Measurements from ENCODE around the gene NUDT9.

NUDT9 gene

DNA sequence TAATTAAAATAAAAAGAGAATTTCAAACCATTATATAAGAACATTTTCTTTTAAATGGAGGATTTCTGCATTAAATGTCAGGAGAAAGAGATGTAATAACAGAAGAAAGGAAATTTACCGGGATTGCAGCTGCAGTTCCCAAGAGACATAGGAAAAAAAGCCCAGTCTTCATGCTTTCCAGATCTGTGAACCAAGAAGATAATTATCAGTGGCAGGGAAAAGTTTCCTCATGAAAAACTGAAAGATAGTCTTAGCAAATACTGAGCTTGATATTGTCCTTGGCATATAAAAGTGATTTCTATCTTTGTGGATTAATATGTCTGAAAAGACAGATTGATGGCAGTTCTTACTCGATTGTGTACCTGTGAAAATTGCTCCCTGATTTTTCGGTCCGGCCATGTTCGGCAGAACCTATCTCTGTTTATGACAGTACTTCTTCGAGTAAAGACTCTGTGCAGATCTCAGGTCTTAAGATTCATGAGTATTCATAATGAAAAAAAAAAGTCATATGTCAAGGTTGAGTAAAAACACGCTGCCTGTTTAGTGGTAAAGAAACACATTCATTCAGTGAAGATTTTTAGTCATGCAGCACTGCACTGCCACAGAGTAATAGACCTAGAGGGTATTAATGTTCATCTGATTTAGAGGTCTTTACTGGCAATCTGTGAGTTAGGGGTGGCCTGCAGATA, 77.2 kb downstream of the NUDT9 start:
- no peak for DNase-seq (ENCODE audit: low read depth)
- H3K4me3 ChIP-seq (ENCODE audit: low read depth, low read length): no peak overlapping the region
- TF ChIP-seq, protein P1, sequence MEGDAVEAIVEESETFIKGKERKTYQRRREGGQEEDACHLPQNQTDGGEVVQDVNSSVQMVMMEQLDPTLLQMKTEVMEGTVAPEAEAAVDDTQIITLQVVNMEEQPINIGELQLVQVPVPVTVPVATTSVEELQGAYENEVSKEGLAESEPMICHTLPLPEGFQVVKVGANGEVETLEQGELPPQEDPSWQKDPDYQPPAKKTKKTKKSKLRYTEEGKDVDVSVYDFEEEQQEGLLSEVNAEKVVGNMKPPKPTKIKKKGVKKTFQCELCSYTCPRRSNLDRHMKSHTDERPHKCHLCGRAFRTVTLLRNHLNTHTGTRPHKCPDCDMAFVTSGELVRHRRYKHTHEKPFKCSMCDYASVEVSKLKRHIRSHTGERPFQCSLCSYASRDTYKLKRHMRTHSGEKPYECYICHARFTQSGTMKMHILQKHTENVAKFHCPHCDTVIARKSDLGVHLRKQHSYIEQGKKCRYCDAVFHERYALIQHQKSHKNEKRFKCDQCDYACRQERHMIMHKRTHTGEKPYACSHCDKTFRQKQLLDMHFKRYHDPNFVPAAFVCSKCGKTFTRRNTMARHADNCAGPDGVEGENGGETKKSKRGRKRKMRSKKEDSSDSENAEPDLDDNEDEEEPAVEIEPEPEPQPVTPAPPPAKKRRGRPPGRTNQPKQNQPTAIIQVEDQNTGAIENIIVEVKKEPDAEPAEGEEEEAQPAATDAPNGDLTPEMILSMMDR (conservative IDR thresholded peaks at IDR 0.05; ENCODE audit: low read depth, low read length): no peak

- TF ChIP-seq, protein P1 (conservative IDR thresholded peaks at IDR 0.05; ENCODE audit: low read depth, low read length): no peak
- no peak for DNase-seq (ENCODE audit: low read depth)
- no peak overlapping the region for H3K4me3 ChIP-seq (ENCODE audit: low read depth, low read length)
These were observed 77.7 kb downstream of the NUDT9 start for GRCh38 chr4:87500092-87500462.

DNA sequence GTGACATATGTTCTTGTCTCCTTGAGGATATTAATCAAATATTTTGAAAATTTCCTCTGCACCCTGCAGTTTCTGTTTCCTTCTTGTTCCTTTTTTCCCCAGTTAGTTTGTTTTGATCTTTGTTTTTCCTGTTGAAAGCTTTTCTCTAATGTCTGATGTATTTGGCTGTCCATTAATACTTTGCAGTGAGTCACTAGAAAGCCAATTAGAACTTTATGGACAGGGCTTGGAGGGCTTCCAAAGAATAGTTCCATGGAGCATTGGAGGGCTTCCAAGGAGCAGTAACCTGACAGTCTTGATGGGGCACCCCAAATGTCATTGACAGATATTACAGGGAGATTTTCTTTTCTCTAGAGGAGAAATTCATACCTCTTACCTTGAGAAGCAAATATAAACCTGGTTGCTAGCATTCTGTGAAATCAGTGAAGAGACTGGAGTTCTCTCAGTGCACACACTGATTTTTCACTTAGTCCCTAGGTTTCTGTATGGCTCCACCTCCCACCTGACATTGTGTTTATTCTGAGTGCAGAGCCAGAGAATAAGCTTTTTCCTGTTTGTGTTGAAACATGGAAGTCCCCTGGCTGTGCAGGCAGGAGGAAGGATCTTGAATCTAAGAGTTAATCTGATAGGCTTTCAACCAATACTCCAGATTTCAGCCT, 80.3 kb downstream of the NUDT9 start:
- TF ChIP-seq, protein P1 (conservative IDR thresholded peaks at IDR 0.05; ENCODE audit: low read depth, low read length): no peak
- DNase-seq (ENCODE audit: low read depth): peak; percentile 51

GRCh38 chr4:87505862-87506261, 83.5 kb downstream of the NUDT9 start:
- H3K4me3 ChIP-seq (ENCODE audit: low read depth, low read length): no peak overlapping the region
- TF ChIP-seq, protein P1 (conservative IDR thresholded peaks at IDR 0.05; ENCODE audit: low read depth, low read length): peak; percentile 39
- DNase-seq (ENCODE audit: low read depth): no peak

More for the DNA sequence above, 80.3 kb downstream of the NUDT9 start:
- H3K4me3 ChIP-seq (ENCODE audit: low read depth, low read length): no peak overlapping the region

GRCh38 chr4:87506974-87507701, 84.8 kb downstream of the NUDT9 start:
- peak; percentile 81 for DNase-seq (ENCODE audit: low read depth)
- TF ChIP-seq, protein P1 (conservative IDR thresholded peaks at IDR 0.05; ENCODE audit: low read depth, low read length): no peak
- no peak overlapping the region for H3K4me3 ChIP-seq (ENCODE audit: low read depth, low read length)
